H9 (cell line): Measurements from ENCODE around the gene RBM19. TPM values are rescaled to one million over a fixed set of nuclear protein-coding genes. Genes with fewer than 3 reads are reported as not detected.

ENCODE experiments used
- DNase-seq: peaks from one replicate; pipeline ENCODE4 v3.0.0-alpha.2; 2017
- H2AFZ ChIP-seq: one replicate; pipeline ENCODE4 v1.6.1; 2013; ENCODE audit warnings: mild to moderate bottlenecking, low read length, control low read depth, moderate library complexity
- H2AK5ac ChIP-seq: 2 replicates; pipeline ENCODE4 v1.6.1; 2013; ENCODE audit warnings: low read length, control low read depth, mixed read lengths; ENCODE audit not compliant: insufficient read length
- H2BK120ac ChIP-seq: one replicate; pipeline ENCODE4 v1.6.1; 2013; ENCODE audit warnings: low read depth, mild to moderate bottlenecking, low read length, control low read depth, inconsistent platforms; ENCODE audit not compliant: poor library complexity, severe bottlenecking
- H2BK12ac ChIP-seq: 2 replicates; pipeline ENCODE4 v1.6.1; 2013; ENCODE audit warnings: low read length, control low read depth, mixed read lengths, low read depth; ENCODE audit not compliant: insufficient read length
- H2BK15ac ChIP-seq: 2 replicates; pipeline ENCODE4 v1.6.1; 2013; ENCODE audit warnings: low read depth, low read length, control low read depth
- H2BK20ac ChIP-seq: one replicate; pipeline ENCODE4 v1.6.1; 2013; ENCODE audit warnings: low read depth, mild to moderate bottlenecking, low read length, control low read depth, inconsistent platforms; ENCODE audit not compliant: poor library complexity, severe bottlenecking
- H2BK5ac ChIP-seq: 2 replicates; pipeline ENCODE4 v1.6.1; 2013; ENCODE audit warnings: low read length, control low read depth, mixed read lengths; ENCODE audit not compliant: insufficient read length
- H3K14ac ChIP-seq: 2 replicates; pipeline ENCODE4 v1.6.1; 2013; ENCODE audit warnings: low read length, control low read depth; ENCODE audit not compliant: insufficient read depth
- H3K18ac ChIP-seq: 2 replicates; pipeline ENCODE4 v1.6.1; 2013; ENCODE audit warnings: low read depth, mild to moderate bottlenecking, mixed read lengths, low read length, control low read depth; ENCODE audit not compliant: insufficient read length
- H3K23ac ChIP-seq: 2 replicates; pipeline ENCODE4 v1.6.1; 2013; ENCODE audit warnings: low read length, control low read depth, mixed read lengths, low read depth; ENCODE audit not compliant: insufficient read length
- H3K23me2 ChIP-seq: 2 replicates; pipeline ENCODE4 v1.6.1; 2013; ENCODE audit warnings: low read depth, mild to moderate bottlenecking, mixed read lengths, low read length, control low read depth; ENCODE audit not compliant: insufficient read length, poor library complexity, severe bottlenecking
- H3K27ac ChIP-seq: 2 replicates; pipeline ENCODE4 v1.5.1; 2013; ENCODE audit warnings: low read length, control low read depth, mixed read lengths, low read depth; ENCODE audit not compliant: insufficient read length
- H3K27me3 ChIP-seq: 2 replicates; pipeline ENCODE4 v1.6.1; 2013; ENCODE audit warnings: low read length, control low read depth, inconsistent platforms; ENCODE audit not compliant: insufficient read depth
- H3K4ac ChIP-seq: 2 replicates; pipeline ENCODE4 v1.6.1; 2013; ENCODE audit warnings: low read depth, mild to moderate bottlenecking, control low read depth, inconsistent platforms, low read length, moderate library complexity
- H3K4me1 ChIP-seq: 2 replicates; pipeline ENCODE4 v1.6.1; 2013; ENCODE audit warnings: low read length, control low read depth, inconsistent platforms; ENCODE audit not compliant: insufficient read depth
- H3K4me2 ChIP-seq: 2 replicates; pipeline ENCODE4 v1.6.1; 2013; ENCODE audit warnings: low read length, control low read depth, mixed read lengths; ENCODE audit not compliant: insufficient read length, insufficient read depth
- H3K56ac ChIP-seq: 2 replicates; pipeline ENCODE4 v1.6.1; 2013; ENCODE audit warnings: low read depth, mild to moderate bottlenecking, mixed read lengths, low read length, control low read depth; ENCODE audit not compliant: insufficient read length
- H3K79me1 ChIP-seq: 2 replicates; pipeline ENCODE4 v1.6.1; 2013; ENCODE audit warnings: low read depth, mild to moderate bottlenecking, moderate library complexity, low read length, control low read depth, inconsistent platforms; ENCODE audit not compliant: insufficient read depth, poor library complexity, severe bottlenecking
- H3K79me2 ChIP-seq: 2 replicates; pipeline ENCODE4 v1.6.1; 2013; ENCODE audit warnings: low read length, control low read depth, inconsistent platforms; ENCODE audit not compliant: insufficient read depth
- H3K9ac ChIP-seq: 2 replicates; pipeline ENCODE4 v1.6.1; 2013; ENCODE audit warnings: low read length, control low read depth, mixed read lengths; ENCODE audit not compliant: insufficient read length; ENCODE audit errors: extremely low read depth
- H3K9me3 ChIP-seq: one replicate; pipeline ENCODE4 v1.6.1; 2013; ENCODE audit warnings: low read depth, low read length, inconsistent platforms; ENCODE audit not compliant: control insufficient read depth
- H3T11ph ChIP-seq: one replicate; pipeline ENCODE4 v1.6.1; 2013; ENCODE audit warnings: mild to moderate bottlenecking, low read length, control low read depth, inconsistent platforms
- H4K20me1 ChIP-seq: one replicate; pipeline ENCODE4 v1.6.1; 2013; ENCODE audit not compliant: control insufficient read depth, insufficient read length, insufficient read depth
- H4K5ac ChIP-seq: 2 replicates; pipeline ENCODE4 v1.6.1; 2013; ENCODE audit warnings: low read depth, mild to moderate bottlenecking, mixed read lengths, low read length, control low read depth; ENCODE audit not compliant: insufficient read length
- H4K8ac ChIP-seq: replicated peaks from 2 replicates; pipeline ENCODE4 v1.6.1; 2013; ENCODE audit warnings: low read length, control low read depth, mixed read lengths, low read depth; ENCODE audit not compliant: insufficient read length
- H4K91ac ChIP-seq: 2 replicates; pipeline ENCODE4 v1.6.1; 2013; ENCODE audit warnings: low read depth, mild to moderate bottlenecking, moderate library complexity, mixed read lengths, low read length, control low read depth; ENCODE audit not compliant: insufficient read length
- H3K27ac Mint-ChIP-seq, 3 experiments: 2 replicates in 2 of 3; 3 replicates in 1 of 3; pipeline ENCODE4 v1.8.0; 2020 to 2021; ENCODE audit warnings: mixed read lengths in 3 of 3, mild to moderate bottlenecking in 1 of 3, moderate library complexity in 1 of 3
- H3K27me3 Mint-ChIP-seq: 2 replicates; pipeline ENCODE4 v1.8.0; 2021; ENCODE audit warnings: low read depth, mild to moderate bottlenecking, moderate library complexity, mixed read lengths
- H3K36me3 Mint-ChIP-seq, 3 experiments: 2 replicates in 2 of 3; 3 replicates in 1 of 3; pipeline ENCODE4 v1.8.0; 2020 to 2021; ENCODE audit warnings: low read depth in 3 of 3, mixed read lengths in 3 of 3; ENCODE audit not compliant: insufficient read depth in 1 of 3
- H3K4me1 Mint-ChIP-seq, 2 experiments: 2 replicates each; pipeline ENCODE4 v1.8.0; 2020; ENCODE audit warnings: mixed read lengths in 2 of 2
- H3K4me3 Mint-ChIP-seq, 2 experiments: 2 replicates in 1 of 2; 3 replicates in 1 of 2; pipeline ENCODE4 v1.8.0; 2020 to 2021; ENCODE audit warnings: mild to moderate bottlenecking in 2 of 2, mixed read lengths in 2 of 2, moderate library complexity in 1 of 2
- H3K9me3 Mint-ChIP-seq, 2 experiments: 2 replicates in 1 of 2; 3 replicates in 1 of 2; pipeline ENCODE4 v1.8.0; 2020; ENCODE audit warnings: mild to moderate bottlenecking in 2 of 2, mixed read lengths in 2 of 2, moderate library complexity in 1 of 2
- WGBS: extraction: QIAGEN DNeasy Blood & Tissue Kit; methylation state at CpG from one replicate; pipeline ENCODE4 v1.1.7; 2013; ENCODE audit warnings: missing lambda C conversion rate, low lambda C conversion rate, mixed read lengths; ENCODE audit not compliant: insufficient read length; ENCODE audit errors: extremely low coverage; 5-methylcytosine and 5-hydroxymethylcytosine counted together
- total RNA-seq: library from RNA; stranded (reverse); gene quantifications from 2 replicates; pipeline ENCODE4 v1.2.1, GENCODE V29; 2021
- TF ChIP-seq, protein P1 (sequence below): fragments of 200-600 bp; sonication (generic); conservative IDR thresholded peaks from 3 replicates; pipeline ENCODE4 v1.8.0; 2021; ENCODE audit warnings: antibody characterized with exemption, mild to moderate bottlenecking

RBM19 gene
- total RNA-seq, 1 experiment from 2014 or later, result 32.2 TPM

DNA sequence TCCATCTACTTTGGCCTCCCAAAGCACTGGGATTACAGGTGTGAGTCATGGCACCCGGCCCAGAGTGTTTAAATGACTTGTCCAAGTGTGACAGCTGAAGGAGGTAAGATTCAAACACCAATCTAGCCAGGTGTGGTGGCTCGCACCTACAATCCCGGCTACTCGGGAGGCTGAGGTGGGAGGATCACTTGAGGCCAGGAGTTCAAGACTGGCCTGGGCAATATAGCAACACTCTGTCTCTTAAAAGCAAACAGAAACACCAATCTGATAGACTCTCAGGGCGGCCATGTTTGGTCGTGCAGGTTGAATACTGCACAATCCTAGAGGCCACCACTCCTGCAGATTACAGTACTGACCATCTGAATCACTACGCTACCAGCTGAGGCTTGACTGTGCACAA lies 68.7 kb downstream of the RBM19 start:
- Mint-ChIP-seq H3K9me3 (no peaks in the 10 kb centered on the region), H3K36me3 (peaks cover 0 to 3% (median 0%) of the 10 kb centered on the region in 3 experiments; a peak in 2 of 7 replicates), H3K4me1 (peaks cover 19 to 28% of the 10 kb centered on the region in 2 experiments), H3K27me3 (no peaks in the 10 kb centered on the region), H3K4me3 (no peak overlapping the region), H3K27ac (peak overlapping the region in 1 of 3 experiments; percentile 29; a peak in 2 of 7 replicates)
- WGBS, result no CpG with 5 or more reads among the region's 7 CpGs
- Histone ChIP-seq H3K9ac (no peak overlapping the region), H2BK20ac (no peak overlapping the region), H3K9me3 (no peaks in the 10 kb centered on the region), H3K23me2 (no peaks in the 10 kb centered on the region), H3K56ac (no peak overlapping the region), H3K18ac (no peak overlapping the region), H4K91ac (no peak overlapping the region), H3K79me1 (no peaks in the 10 kb centered on the region), H4K5ac (no peak overlapping the region), H3K4me1 (no peaks in the 10 kb centered on the region; the same call in 1 of the 2 replicates), H2BK15ac (no peak overlapping the region), H3K4ac (no peak overlapping the region), H2BK5ac (no peak overlapping the region), H3K27me3 (no peaks in the 10 kb centered on the region), H4K8ac (no peak overlapping the region), H2BK120ac (no peak overlapping the region), H3K27ac (no peak overlapping the region), H3T11ph (no peak overlapping the region), H2BK12ac (no peak overlapping the region), H3K4me2 (no peak overlapping the region), H2AFZ (no peak overlapping the region), H2AK5ac (no peak overlapping the region), H3K23ac (no peak overlapping the region), H3K14ac (no peak overlapping the region), H4K20me1 (no peaks in the 10 kb centered on the region), H3K79me2 (no peaks in the 10 kb centered on the region)
- TF ChIP-seq, protein P1, sequence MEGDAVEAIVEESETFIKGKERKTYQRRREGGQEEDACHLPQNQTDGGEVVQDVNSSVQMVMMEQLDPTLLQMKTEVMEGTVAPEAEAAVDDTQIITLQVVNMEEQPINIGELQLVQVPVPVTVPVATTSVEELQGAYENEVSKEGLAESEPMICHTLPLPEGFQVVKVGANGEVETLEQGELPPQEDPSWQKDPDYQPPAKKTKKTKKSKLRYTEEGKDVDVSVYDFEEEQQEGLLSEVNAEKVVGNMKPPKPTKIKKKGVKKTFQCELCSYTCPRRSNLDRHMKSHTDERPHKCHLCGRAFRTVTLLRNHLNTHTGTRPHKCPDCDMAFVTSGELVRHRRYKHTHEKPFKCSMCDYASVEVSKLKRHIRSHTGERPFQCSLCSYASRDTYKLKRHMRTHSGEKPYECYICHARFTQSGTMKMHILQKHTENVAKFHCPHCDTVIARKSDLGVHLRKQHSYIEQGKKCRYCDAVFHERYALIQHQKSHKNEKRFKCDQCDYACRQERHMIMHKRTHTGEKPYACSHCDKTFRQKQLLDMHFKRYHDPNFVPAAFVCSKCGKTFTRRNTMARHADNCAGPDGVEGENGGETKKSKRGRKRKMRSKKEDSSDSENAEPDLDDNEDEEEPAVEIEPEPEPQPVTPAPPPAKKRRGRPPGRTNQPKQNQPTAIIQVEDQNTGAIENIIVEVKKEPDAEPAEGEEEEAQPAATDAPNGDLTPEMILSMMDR, result no peak
- no peak for DNase-seq
